HG02763 (cell line): ENCODE results near the gene PPP1R14D.

Experiments
- ATAC-seq: cut with Tn5 transposase; IDR thresholded peaks from one replicate; pipeline ENCODE4 v1.9.1; 2021; ENCODE audit warnings: mild to moderate bottlenecking, moderate library complexity; ENCODE audit not compliant: unreplicated experiment

The PPP1R14D gene

DNA sequence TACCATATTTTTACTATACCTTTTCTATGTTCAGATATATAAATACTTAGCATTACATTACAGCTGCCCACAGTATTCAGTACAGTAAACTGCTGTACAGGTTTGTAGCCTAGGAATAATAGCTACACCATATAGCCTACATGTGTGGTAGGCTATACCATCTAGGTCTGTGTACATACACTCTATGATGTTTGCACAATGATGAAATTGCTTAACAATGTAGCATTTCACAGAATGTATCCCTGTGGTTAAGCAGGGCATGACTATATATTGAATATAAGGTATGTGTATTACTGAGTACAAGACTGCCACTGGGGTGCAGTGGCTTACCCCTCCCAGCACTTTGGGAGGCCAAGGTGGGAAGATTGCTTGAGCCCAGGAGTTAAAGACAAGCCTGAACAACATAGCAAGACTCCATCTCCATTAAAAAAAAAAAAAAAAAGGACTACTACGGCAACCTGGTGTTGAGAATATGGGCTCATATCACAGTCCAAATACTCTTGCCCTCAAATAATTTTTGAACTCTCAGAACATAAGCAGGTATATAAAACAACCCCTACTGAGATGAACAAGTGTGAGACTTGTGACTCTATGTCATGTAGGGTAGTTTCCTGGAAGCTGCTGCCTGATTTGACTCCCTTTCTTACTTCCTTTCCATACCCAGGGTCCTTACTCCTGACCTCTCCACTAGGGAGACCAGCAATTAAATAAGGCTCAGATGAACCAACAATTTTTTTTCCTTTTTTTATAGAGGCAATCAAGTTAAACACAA, 4.8 kb downstream of the PPP1R14D start:
- ATAC-seq: no peak

DNA sequence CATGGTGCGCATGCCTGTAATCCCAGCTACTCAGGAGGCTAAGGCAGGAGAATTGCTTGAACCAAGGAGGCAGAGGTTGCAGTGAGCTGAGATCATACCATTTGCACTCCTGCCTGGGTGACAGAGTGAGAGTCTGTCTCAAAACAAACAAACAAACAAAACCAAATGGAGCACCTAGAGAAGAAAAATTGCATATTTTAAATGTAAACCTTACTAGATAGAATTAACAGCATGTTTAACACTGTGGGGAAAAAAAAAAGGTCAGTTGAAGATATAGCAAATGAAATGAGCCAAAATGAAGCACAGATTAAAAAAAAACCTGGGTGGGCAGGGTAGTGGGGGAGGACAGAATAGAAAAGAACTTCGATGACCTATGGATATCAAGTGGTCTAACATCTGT, 7.3 kb downstream of the PPP1R14D start:
- ATAC-seq: no peak

DNA sequence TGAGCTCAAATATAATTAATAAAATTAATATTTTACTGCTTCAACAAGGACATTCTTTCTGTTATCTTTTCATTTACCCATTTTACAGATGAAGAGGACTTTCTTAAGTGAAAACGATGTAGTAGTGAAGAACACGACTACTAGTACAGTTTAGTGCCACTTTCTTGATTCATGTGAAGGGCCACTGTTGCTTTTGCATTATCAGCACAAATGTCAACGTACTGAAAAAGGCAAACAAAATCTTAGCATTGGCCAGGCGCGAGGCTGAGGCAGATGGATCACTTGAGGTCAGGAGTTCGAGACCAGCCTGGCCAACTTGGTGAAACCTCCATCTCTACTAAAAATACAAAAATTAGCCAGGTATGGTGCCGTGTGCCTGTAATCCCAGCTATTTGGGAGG, 9.5 kb downstream of the PPP1R14D start:
- ATAC-seq: no peak

DNA sequence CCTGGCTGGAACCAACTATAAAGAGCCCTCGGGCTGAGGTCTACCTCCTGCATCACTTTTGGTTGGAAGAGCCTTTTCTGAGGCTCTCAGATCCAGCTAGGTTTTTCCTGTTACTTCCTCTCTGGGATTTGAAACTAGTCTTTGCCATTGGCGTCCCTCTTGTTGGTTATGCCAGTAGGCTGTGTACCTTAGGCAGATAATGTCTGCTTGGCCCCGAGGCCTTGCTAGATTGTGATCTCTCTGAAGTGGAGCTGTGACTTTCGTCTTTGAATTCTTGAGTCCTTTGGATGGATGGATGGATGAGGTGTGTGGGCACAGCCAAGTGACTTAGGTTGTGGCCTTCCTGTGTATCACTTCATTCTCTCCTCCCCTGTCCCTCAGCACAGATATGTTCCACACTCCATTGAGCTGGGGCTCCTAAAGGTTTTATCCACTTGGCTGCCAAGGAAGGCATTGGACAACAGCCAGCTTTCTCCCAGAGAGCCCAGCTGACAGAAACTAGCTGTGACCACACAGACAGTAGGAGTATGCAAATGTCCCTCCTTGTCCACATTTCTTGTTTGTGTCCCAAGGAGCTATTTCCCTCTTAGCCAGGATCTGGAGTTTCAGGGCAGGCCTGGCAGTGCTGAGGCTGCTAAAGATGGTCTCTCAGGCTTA, 13.3 kb downstream of the PPP1R14D start:
- ATAC-seq: no peak

DNA sequence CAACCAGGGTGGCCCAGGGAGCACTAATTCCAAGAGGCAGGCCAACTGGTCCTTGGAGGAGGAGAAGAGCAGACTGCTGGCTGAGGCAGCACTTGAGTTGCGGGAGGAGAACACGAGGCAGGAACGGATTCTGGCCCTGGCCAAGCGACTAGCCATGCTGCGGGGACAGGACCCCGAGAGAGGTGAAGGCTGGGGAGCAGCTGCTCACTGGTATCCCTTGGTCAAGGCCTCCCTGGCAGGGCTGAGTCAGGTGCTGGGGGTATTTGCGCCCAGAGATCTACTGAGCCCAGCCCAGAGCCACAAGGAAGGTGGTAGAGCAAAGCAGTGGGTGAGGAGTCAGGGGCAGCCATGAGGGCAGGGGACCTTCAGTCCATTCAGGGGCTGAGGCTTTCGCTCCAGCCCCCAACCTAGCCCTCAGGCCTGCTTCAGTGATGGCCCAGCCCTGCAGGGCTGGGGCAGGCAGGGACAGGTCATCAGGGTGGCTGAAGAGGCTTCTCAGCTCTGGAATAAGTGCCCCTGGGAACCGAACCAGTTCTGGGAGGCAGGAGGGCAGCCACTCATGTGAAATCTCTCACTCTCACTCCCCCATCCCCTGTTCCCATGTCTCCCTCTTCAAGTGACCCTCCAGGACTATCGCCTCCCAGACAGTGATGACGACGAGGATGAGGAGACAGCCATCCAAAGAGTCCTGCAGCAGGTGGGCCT, 15.6 kb downstream of the PPP1R14D start:
- no peak for ATAC-seq

DNA sequence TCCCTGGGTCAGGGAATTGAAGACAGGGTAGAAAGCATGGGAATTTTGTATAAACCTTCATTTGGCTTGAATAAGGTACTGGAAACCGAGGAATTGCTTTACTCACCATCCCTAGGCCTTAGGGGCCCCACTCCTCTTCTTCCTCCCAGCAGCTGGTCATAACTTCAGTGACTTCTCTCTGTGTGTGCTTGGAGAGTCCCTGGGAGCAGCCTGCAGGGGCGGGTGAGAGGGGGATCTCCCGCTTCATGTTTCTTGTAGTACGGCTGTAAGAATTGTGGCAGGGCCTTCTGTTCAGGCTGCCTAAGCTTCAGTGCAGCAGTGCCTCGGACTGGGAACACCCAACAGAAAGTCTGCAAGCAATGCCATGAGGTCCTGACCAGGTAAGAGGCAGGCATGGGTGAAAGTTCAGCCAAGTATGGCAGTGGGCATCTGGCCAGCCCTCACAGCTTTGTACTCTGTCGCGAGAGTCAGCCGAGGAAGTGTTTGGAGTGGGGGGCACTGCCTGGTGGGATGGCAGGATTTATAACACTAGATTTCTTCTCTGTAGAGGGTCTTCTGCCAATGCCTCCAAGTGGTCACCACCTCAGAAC, 19.6 kb downstream of the PPP1R14D start:
- no peak for ATAC-seq

DNA sequence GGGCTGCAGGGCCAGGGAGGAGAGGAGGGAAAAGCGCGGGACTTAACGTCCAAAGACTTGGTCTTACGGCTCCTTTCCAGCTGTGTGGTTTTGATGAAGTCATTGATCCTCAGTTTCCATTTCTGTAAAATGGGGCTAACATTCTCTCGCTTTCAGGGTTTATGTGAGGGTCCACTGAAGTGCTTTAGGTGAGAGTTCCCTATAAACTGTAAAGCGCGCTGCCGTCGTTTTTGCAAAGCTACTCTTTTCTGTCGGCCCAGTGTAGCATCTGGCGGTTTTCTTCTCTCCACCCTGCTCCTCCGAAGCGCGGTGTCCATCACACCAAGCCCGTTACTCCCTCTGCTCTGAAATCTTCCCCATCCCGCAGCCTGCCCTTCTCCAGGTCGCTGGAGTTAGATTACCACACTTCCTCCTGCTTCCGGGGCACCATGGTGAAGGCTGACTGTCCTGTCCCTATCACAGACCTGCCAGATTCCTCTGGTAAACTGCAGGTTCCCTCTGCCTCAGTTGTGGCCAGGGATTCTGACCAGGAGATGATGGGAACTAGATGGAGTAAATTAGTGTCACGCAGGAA, 20.5 kb downstream of the PPP1R14D start:
- ATAC-seq: no peak

DNA sequence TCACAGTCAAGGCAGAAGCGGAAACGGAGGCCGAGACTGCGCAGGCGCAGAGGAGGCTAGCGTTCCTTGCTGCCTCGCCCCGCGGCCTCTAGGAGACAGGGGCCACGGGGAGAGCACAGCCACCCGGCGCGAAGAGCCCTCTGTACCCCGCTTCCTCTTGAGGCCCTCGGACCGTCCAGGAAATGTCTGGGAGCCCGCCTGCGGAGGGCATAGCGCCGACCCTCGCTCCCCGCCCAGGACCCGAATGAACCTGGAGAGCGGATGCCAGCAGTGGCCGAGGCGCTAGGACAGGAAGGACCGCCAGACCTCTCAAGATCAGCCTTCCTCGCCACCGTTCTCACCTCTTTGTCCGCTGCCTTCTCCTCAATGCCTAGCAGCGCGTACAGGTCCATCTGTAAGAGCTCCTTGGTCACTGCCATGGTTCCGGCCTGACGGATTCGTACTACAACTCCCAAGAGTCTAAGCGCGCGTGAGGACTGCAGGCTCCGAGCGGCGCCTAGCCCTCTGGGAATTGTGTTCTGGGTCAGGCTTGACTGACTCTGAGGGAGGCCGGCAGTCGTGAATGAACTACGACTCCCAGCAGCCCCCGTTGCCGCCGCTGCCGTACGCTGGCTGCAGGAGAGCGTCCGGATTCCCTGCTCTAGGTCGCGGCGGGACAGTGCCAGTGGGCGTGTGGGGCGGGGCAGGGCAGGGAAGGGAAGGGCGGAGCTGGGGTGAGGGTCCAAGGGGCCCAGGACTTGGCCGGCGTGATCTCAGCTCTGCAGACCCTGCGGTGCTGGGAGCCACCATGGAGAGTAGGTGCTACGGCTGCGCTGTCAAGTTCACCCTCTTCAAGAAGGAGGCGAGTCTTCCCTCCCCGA, 21.2 kb downstream of the PPP1R14D start, which contains the start of the genes DNAJC17 and ZFYVE19:
Gene DNAJC17 (minus strand): TSS at position 446 of the 860 bp plus-strand sequence. CDS start 27 bp downstream, at position 419.
Gene ZFYVE19 (plus strand): TSS at position 62 of the 860 bp plus-strand sequence. CDS start 501 bp downstream, at position 563.
- ATAC-seq: peak; percentile 94

DNA sequence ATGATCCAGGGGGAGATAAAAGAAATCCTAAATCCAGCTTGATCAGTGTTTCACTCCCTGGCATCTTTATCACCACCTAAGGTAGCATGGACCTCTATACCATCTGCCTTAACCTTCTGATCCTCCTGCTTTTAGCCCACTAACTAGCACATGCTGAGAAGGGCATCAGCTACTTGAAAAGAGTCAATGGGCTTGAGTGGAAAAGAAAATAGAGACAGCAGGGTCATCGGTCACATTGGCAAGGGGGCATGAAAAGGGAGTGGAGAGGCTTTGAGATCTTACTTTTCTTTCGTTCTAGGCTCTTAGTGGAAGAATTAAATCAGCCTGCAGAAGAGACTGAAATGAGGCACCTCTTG, 21.9 kb downstream of the PPP1R14D start:
- ATAC-seq: no peak

DNA sequence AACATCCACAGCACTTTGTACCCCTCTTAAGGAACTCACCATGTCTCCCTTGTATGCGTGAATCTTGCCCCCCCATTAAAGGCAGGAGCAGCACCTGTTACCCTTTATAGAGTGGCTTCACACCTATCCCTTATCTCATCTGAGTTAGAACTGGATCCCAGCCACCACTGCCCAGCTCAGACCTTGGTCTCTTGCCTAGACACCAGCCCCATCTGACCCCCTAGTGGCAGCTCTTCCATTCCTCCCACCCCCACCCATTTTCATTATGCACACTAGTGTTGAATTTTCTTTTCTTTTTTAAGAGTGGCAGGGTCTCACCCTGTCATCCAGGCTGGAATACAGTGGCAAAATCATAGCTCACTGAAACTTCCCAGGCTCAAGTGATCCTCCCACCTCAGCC, 24.8 kb downstream of the PPP1R14D start:
- no peak for ATAC-seq

DNA sequence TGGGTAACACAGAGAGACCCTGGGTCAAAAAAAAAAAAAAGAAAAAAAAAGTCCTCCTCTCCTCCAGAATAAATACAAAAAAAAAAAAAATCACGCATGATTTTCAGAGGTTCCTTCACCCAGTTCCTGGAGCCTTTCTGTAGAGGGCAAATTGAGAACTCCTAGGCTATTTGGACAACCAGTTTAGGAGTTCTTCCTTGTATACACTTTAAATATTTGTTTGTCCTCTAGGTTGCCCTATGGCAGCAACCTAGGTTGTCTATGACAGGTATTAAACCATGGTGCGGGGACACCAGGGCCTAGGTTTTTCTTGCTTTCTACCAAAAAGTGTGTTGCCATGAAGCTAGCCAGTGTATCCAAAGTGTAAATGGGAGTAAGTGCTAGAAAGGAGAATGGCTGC, 25.4 kb downstream of the PPP1R14D start:
- ATAC-seq: no peak

DNA sequence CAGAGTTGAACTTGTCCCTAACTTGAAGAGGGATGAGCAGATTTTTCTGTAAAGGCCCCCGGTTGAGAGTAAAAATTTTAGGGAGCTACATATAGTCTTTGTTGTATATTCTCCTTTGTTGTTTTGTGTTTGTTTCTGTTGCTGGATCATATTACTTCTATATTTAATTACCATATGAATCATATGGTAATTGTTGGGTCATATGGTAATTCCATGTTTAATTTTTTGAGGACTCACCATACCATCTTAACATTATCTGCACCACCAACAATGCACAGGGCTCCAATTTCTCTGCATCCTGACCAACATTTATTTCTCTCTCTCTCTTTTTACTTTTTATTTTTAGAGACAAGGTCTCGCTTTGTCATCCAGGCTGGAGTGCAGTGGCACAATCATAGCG, 29.0 kb downstream of the PPP1R14D start:
- no peak for ATAC-seq

DNA sequence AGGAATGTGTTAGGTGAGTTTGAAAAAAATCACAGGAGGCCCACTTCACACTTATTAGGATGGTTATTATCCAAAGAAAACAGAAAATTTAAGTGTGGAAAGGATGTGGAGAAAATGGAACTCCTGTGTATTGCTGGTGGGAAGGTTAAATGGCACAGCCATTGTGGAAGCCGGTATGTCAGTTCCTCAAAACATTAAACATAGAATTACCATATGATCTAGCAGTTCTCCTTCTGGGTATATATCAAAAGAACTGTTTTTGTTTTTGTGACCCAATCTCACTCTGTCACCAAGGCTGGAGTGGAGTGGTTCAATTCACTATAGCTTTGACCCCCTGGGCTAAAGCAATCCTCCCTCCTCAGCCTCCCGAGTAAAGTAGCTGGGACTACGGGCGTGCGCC, 32.0 kb downstream of the PPP1R14D start:
- ATAC-seq: no peak

DNA sequence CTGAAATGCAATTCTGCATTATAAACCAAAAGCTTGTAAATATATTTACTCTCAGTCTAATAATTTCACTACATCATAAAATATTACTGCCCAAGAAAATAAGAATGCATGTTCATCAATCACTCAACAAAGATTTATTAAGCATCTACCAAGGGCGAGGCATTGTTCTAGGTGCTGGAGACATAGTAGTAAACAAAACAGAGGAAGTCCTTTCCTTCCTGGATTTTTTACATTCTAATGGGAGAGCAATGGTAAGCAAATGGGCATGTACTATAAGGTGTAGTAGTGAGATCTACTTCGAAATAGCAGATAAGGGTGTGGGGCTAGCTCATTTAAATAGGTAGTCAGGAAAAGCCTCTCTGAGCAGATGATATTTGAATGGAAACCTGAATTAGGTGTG, 32.5 kb downstream of the PPP1R14D start:
- ATAC-seq: no peak

DNA sequence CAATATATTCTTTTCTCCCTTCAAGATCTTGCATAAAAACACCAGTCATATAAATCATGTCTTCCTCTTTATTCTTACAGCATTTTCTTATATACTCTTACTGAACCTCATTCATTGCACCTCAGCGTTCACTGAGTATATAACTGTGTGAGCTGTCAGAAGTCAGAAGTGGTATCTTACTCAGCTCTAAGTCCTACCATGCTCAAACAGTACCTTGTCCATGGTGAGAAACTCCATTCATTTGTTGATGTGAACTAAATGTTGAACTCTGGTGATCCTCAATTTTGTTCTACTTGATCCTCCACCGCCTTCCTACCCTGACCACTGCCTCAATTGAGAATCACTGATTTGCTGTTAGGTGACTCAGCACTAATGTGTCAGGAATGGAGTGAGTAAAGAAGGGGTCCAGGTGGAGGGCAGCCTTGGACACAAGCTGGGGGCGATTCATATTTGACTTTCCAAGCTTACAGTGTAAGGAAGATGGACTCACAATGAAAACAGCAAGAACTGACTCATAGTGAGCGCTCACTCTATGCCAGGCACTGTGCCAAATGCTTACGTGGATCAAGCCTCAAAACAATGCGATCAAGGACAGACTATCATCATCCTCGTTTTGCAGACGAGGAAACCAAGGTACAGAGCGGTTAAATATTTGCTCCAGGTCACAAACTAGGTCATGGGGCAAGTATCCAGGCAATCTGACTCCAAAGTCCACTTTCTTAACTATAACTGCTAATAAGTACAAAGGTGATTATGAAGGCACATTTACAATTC, 35.1 kb downstream of the PPP1R14D start:
- no peak for ATAC-seq

DNA sequence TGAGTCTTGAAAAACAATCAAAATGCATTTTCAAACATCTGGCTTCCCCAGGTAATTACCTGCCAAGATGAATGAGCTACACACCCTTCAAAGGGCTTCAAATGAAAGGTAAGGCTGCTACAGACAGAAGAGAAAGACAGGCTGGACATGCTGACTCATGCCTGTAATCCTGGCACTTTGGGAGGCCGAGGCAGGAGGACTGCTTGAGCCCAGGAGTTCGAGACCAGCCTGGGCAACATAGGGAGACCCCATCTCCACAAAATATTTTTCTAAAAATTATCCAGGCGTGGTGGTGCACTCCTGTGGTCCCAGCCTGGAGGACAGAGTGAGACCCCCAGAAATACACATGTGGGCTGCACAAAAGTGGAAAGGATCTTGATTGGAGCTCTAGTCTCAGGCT, 36.1 kb downstream of the PPP1R14D start:
- ATAC-seq: no peak

DNA sequence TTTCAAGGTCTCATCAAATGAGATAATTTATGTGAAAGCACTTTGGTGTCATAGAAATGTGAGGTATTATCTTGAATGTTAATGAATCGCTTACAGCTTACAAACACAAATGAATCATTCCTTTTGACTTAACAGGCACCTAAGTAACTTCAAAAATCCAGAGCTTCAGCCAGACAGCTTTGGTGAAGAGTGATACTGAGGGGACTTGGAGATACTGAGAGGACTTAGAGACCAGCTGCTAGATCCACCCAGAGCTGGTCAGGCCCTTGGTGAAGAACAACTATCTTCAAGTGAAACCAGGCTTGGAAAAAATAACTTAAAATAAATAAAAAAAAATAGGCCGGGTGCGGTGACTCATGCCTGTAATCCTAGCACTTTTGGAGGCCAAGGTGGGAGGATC, 37.8 kb downstream of the PPP1R14D start:
- no peak for ATAC-seq

DNA sequence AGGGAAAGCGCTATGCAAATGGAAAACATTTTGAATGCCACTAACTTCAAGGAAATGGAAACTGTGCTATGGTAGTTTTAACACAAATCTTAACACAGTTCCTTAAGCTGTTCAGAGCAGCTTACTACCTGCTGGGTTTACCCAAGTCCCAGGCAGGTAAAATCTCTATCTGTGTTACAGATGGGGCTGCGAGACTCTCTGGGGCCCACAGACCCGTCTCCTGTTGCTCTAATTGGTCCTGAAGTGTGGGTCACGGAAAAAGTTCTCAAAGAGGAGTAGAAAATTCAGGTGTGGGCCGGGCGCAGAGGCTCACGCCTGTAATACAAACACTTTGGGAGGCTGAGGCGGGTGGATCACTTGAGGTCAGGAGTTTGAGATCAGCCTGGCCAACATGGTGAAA, 38.5 kb downstream of the PPP1R14D start:
- ATAC-seq: no peak

DNA sequence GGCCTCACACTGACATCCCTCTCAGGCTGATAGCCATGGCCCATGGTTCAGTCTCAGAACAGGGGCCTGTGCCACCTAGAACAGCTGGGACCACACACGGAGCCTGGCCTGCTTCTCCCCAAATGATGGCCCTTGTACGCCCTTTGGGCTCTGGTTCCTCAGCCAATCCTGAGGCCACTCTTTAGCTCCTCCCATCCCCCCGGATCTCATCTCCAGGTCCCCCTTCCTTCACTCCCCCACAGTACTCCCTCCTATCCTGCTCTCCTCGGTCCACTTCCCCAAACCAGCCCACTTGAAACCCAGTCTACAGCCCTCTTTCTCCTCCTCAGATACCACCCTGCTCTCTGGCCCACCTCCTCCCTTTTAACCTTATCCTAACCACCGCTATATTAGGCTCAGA, 39.4 kb downstream of the PPP1R14D start:
- ATAC-seq: no peak
